ENCODE data around the gene SLC35F1.

The SLC35F1 gene

DNA sequence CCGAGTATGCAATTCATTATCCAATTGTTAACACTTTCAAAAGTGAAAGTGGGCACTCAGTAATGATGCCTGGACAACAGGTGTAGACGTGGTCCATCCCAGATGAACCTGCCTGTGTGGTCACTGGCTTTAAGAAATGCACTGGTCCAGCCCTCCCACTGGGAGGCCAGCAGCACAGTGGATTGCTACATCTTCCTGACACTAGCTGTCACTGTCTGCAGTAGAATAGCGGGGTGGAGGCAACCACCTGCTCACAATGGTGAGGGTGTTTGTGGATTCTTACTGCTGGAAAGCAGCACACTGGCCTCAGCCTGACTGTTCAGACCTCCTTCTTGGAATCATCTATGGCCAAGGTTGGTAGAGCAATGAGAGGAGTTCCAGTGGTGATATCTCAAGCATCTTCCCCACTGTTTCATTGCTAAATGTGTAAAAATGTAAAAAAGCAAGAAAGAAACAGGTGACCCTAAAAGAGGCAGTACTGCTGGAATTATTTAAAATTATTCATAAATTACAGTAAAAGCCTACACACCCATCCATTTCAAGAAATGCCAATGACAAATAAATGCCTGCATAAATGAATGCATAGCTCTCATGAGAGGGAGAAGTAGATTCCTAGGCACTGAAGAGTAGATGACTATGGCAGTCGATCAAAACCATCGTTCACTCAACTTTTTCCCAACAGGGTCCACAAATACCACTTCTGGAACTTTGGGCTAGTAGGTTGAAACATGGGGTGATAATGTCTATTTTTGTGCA lies 413.0 kb downstream of the SLC35F1 start:
- DNase-seq, result no peak

DNA sequence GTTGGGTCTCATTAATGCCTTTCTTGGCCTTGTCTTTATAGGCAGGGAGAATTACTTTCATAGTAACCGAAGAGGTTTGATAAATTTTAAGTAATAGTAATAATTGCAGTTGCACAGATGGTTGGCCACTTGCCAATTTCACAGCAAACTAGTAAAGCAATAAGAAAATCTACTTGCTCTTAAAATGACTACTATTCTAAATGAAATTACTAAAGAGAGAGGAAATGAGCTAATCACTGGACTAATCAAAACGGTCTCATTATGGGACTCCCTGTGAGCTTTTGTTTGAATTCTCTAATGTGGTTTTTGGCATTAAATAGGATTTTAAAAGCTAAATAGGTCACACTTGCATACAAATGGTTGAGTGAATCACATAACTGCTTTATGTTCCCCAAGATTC lies 413.6 kb downstream of the SLC35F1 start:
- peak; percentile 38 for DNase-seq

DNA sequence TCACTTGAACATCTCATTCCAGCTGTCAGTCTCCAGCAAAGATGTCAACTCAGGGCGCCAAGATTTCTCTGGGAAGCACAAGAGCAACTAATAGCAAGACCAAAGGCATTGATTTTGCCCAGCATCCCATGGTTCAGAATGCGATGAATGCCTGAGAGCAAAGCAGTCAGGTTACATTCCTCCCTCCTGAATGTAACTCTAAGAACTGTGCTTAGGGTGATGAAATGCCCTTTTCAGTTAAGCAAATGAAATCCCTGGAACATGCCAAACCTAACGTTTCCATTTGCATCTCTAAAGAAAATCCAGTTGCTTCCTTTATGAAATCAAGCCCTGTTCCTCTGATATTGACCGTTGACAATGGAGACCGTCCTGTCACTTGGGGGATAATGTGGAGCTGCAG lies 417.1 kb downstream of the SLC35F1 start:
- DNase-seq, result no peak

DNA sequence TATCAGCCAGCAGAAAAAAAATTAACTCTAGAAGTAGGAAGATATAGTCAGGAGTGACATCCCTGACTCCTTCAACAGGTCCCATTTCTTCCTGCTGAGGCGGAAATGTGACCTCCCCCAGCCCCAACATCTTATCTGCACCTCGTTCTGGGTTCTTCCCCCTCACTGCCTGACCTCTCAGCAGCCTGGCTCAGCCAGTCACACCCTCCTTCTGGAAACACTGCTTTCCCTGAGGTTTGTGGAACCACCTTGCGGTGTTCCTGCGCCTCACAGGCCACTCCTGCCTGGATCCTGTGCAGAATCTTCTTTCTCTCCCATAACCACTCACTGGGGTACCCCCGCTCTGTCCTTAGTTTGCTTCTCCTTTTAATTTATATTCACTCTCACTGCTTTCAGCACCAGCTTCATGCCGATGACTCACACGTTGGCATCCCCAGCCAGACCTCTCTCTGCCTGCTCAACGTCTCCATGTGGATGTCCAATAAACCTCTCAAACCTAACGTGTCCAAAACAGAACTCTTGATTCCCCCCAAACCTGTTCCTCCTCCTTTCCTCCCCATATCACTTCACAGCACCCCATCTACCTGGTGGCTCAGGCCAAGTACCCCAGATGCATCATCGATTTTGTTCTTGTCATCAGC lies 418.3 kb downstream of the SLC35F1 start:
- DNase-seq, result no peak

DNA sequence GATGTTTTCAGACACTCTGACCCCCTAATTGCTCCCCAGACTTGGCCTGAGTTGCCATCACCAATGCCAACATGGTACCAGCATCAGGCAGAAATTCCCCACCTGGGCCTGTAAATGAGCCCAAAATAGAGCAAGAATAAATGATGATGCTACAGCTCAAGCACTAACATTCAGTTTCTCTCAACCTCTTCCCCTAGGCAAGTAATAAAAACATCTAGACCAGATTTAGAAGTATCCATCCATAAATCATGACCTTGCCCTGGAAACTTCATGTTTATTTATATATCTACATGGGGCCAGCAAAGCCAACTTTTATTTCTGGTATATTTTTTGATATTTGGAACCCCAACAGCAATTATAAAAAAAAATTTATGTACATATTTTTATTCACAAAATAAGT lies 419.6 kb downstream of the SLC35F1 start:
- no peak for DNase-seq

DNA sequence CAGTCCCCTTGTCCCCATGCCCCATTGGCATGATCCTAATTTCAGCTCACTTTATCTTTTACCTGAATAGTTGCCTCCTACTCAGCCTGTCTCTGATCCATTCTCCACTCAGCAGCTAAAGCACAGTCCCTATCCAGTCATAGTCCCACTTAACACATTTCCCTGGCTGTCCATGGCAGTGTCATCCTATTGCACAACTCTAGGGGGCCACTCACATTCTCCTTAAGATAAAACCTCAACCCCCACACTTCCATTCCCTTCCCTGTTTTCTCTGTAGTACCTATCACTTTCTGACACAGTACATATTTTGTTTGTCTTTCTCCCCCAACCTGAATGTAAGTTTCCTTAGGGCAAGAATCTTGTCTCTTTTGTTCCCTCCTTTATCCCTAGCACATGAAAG lies 420.2 kb downstream of the SLC35F1 start:
- no peak for DNase-seq

DNA sequence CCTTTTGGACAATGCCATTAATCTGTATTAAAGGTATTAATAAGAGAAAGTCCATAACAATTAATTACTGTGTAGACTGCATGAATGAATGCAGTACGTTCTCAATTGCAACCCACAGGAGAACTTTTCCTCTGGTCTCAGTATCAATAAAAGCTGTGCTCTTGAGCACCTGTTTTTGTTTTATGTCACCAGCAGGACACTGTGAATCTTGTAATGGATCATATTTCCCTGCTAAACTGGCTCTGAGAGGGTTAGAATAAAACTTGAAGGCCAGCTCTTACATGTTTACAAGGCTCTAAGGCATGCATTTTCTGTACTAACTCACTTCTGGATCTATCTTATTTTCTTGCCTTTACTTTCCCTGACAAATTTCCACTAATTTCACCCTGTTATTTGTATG lies 426.7 kb downstream of the SLC35F1 start:
- DNase-seq, result no peak

DNA sequence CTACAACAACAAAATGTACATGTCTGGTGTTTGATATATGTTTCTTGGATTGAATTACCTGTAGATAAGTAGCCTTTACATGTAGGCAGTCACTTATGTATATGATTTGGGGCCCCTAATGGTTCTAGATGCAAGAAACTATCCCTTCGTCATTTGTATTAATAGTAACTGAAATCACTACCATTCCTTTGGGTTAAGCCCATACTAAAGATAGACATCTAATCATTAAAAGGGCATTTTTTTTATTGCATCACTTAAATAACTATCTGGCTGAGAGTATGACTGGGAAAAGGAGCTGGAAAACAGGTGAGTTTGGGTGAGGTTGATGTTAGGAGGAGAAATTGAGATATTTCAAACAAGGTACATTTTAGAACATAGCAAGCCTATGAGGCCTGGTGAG lies 427.6 kb downstream of the SLC35F1 start:
- no peak for DNase-seq

DNA sequence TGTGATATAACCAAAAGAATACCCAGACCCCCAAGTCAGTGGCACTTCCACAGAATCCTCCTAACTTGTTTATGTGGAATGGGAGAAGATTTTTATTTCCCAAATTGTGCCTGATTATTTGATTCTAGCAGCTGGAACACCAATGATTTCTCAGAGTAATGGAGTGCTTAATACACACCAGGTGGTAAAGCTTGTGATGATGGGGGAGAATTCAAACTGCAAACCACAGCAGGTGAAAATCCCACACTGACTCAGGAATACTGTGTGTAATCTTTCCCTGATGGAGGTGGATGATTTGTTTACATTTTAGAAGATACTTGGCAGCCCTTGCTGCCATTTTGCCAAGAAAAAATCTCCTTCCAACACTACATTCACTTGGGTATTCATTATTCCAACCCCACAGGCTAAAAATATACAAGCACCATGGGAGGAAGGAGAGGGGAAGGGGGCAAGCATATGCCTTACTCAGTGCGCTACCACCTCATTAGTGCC lies 428.3 kb downstream of the SLC35F1 start:
- DNase-seq, result no peak

DNA sequence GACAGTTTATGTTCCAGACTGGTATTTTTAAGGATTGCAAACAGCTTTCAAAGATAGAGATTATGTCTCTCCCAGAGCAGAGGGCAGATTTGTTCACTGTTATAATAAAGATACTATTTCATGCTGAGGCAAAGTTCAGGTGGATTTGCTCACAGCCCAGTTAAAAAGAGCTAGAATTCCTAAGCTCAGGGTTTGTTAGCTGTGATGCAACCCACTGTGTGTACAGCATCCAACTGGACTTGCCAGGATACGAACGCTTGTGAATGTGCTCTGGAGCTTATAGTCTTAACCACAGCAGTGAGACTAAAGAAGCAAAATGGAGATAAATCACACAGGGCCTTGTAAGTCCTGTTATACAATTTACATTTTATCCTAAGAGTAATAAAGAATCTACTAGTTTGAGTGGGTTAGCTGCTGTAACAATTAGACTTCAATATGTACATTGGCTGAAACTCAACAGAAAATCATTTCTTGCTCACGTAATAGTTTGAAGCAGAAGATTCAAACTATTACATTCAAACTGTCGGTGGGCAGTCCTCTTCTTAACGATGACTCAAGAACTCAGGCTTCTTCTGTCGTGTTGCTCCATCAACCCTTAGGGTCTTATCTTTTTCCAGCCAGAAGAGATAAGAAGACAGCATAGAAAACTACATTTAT lies 437.1 kb downstream of the SLC35F1 start:
- no peak for DNase-seq

DNA sequence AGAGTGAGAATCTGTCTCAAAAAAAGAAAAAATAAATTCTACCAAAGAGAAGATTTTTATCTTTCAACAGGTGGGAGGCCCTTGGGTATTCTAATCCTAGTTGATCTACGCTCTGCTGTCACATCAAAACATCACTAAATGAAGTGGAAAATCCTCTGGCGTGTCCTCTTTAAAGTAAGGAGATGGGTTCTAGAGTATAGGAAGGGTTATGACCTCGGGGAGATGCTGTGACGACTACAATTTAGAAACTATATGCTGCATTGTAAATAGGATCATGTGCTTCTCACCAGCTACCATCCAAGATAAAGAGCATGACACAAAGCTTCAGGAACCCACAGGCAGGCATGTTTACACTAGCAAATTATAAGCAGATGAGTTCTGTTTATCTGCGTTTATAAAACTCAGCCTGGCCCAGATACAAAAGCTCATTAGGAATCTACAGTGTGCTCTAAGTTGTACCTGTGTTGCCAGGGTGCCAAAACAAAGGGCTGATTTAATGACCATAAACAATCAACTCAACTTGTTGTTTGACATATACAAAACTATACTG lies 443.9 kb downstream of the SLC35F1 start:
- DNase-seq, result no peak

DNA sequence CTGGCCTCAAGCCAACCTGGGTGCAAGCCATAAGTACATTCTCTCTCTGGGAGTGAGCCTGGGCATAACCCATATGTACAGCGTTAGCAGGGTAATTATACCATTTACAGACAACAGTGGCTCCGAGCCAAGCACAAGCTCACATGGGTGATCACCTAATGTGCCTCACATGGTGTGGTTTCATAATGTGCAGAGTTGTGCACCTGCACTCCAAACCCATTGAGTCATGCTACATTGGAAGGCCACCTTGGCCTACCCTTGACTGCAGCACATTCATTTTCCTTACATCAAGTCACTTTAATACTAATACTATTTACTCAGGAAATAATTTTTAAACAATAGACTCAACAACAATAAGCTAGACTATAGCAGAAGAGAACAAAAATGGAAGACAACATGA lies 446.5 kb downstream of the SLC35F1 start:
- no peak for DNase-seq

DNA sequence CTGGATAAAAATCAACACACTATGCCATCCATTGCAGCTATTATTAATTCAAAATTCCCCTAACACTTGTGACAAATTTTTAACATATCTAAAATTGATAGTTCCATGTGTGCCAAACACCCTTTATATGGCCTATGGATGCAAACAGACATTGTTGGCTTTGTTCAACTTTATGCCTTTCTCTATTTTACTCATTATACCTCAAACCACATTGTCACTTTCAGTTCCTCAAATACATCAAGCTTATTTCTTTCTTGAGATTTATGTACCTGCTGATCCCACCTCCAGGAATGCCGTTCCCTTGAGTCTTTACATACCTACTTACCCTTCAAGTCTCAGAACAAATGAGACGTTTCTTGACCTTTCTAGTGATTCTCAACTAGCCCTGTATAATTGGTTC lies 447.6 kb downstream of the SLC35F1 start:
- DNase-seq, result no peak

DNA sequence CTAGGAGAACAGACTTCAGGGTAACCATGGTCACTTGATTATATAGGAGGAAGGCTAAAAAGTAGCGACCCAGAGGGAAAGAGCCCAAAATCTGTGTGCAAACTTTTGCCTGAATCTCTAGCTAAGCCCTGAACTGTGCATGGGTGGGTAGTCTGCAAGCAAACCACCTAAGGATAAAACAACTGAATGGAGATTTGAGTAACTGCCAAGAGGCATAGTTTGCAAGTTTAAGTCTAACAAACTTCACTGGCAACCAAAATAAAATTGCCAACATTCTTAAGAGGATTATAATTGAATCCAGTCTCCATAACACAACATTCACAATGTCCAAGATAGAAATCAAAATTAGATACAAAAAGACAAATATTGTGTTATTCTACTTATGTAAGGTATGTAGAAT lies 449.0 kb downstream of the SLC35F1 start:
- DNase-seq, result no peak

DNA sequence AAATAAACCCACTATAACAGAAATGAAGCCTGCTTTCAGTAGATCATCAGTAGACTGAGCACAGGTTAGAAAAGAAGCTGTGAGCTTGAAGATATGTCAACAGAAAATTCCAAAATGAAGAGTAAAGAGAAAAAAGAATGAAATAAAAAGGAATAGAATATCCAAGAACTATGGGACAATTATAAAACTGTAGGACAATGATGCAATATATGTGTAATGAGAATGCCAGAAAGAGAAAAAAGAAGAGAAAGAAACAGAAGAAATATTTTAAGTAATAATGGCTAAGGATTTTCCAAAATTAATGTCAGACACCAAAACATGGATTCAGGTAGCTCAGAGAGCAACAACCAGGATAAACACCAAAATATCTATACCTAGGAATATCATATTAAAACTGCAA lies 449.6 kb downstream of the SLC35F1 start:
- no peak for DNase-seq

Data from eye (tissue), 1 donor.